ENCODE measurements around the gene ITIH3.

GRCh38 chr3:52827441-52827840 lies 32.8 kb downstream of the ITIH3 start:
- TF ChIP-seq, protein P1, sequence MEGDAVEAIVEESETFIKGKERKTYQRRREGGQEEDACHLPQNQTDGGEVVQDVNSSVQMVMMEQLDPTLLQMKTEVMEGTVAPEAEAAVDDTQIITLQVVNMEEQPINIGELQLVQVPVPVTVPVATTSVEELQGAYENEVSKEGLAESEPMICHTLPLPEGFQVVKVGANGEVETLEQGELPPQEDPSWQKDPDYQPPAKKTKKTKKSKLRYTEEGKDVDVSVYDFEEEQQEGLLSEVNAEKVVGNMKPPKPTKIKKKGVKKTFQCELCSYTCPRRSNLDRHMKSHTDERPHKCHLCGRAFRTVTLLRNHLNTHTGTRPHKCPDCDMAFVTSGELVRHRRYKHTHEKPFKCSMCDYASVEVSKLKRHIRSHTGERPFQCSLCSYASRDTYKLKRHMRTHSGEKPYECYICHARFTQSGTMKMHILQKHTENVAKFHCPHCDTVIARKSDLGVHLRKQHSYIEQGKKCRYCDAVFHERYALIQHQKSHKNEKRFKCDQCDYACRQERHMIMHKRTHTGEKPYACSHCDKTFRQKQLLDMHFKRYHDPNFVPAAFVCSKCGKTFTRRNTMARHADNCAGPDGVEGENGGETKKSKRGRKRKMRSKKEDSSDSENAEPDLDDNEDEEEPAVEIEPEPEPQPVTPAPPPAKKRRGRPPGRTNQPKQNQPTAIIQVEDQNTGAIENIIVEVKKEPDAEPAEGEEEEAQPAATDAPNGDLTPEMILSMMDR (conservative IDR thresholded peaks at IDR 0.05; ENCODE audit: low read depth, low read length), result no peak
- no peak for TF ChIP-seq RAD21 (IDR thresholded peaks at IDR 0.05; ENCODE audit: low read length)
- TF ChIP-seq POLR2A (IDR thresholded peaks at IDR 0.05; ENCODE audit: low read depth, low read length), result no peak
- no peak for TF ChIP-seq MXI1 (IDR thresholded peaks at IDR 0.05; ENCODE audit: borderline replicate concordance, low read depth, low read length)
- TF ChIP-seq MAZ (IDR thresholded peaks at IDR 0.05; ENCODE audit: borderline replicate concordance, low read depth, low read length), result no peak
- TF ChIP-seq RFX5 (IDR thresholded peaks at IDR 0.05; ENCODE audit: low read depth, low read length), result no peak
- no peak for TF ChIP-seq RCOR1 (IDR thresholded peaks at IDR 0.05; ENCODE audit: insufficient replicate concordance, low read length)
- TF ChIP-seq, protein P2, sequence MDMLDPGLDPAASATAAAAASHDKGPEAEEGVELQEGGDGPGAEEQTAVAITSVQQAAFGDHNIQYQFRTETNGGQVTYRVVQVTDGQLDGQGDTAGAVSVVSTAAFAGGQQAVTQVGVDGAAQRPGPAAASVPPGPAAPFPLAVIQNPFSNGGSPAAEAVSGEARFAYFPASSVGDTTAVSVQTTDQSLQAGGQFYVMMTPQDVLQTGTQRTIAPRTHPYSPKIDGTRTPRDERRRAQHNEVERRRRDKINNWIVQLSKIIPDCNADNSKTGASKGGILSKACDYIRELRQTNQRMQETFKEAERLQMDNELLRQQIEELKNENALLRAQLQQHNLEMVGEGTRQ (IDR thresholded peaks at IDR 0.05; ENCODE audit: low read depth, low read length), result no peak
- no peak for TF ChIP-seq CEBPB (IDR thresholded peaks at IDR 0.05; ENCODE audit: low read depth, low read length)
- no peak for TF ChIP-seq BHLHE40 (IDR thresholded peaks at IDR 0.05; ENCODE audit: low read depth, low read length)
- TF ChIP-seq SMC3 (IDR thresholded peaks at IDR 0.05; ENCODE audit: low read depth, low read length), result no peak

All from IMR-90 (cell line).